GM10266 (cell line): ENCODE results near the gene MPG.

Experiments
- DNase-seq: peaks from one replicate; pipeline ENCODE4 v3.0.0; 2012; ENCODE audit errors: extremely low spot score
- TF ChIP-seq, protein P1 (sequence below): IDR thresholded peaks from 2 replicates; pipeline ENCODE4 v1.5.1; 2012; ENCODE audit warnings: mild to moderate bottlenecking, low read depth; ENCODE audit not compliant: control insufficient read depth, insufficient read depth; ENCODE audit errors: missing control alignments

MPG gene

DNA sequence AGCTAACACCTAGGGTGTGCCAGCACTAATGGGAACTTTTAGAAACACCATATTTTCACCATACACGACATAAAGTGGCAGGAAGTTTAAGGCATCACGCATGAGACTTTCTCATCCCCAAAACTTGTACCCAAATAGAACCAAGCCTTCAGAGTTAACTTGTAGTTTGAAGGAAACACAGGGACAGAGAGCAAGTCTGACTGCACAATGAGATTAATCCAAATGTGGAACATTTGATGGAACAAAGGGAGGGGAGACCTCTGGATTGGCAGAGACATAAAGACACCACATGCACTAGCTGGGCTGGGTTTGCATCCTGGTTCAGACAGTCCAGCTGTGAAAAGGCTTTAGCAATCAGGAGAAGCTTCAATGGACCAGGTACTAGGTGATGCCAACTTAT, 36.3 kb downstream of the MPG start:
- DNase-seq: no peak
- TF ChIP-seq, protein P1, sequence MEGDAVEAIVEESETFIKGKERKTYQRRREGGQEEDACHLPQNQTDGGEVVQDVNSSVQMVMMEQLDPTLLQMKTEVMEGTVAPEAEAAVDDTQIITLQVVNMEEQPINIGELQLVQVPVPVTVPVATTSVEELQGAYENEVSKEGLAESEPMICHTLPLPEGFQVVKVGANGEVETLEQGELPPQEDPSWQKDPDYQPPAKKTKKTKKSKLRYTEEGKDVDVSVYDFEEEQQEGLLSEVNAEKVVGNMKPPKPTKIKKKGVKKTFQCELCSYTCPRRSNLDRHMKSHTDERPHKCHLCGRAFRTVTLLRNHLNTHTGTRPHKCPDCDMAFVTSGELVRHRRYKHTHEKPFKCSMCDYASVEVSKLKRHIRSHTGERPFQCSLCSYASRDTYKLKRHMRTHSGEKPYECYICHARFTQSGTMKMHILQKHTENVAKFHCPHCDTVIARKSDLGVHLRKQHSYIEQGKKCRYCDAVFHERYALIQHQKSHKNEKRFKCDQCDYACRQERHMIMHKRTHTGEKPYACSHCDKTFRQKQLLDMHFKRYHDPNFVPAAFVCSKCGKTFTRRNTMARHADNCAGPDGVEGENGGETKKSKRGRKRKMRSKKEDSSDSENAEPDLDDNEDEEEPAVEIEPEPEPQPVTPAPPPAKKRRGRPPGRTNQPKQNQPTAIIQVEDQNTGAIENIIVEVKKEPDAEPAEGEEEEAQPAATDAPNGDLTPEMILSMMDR: no peak

- TF ChIP-seq, protein P1: no peak
- DNase-seq: no peak
Observed at GRCh38 chr16:116015-116414, 38.0 kb downstream of the MPG start.

- peak; percentile 55 for DNase-seq
- TF ChIP-seq, protein P1: peak; percentile 53
Observed at GRCh38 chr16:117379-118365, 39.6 kb downstream of the MPG start.

DNA sequence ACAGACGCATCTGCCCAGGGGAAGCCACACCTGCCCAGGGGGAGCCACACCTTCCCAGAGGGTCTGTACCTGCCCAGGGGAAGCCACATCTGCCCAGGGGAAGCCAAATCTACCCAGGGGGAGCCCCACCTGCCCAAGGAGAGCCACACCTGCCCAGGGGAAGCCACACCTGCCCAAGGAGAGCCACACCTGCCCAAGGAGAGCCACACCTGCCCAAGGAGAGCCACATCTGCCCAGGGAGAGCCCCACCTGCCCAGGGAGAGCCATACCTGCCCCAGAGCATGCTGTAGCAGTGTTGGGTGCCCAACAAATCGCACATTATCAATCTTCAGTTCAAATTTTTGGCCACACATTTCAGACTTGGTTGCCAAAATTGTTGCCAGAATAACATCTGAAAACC, 40.8 kb downstream of the MPG start:
- no peak for DNase-seq
- TF ChIP-seq, protein P1: no peak

- no peak for DNase-seq
- TF ChIP-seq, protein P1: no peak
Observed at GRCh38 chr16:119295-119694, 41.3 kb downstream of the MPG start.

GRCh38 chr16:119835-120491, 41.9 kb downstream of the MPG start:
- no peak for DNase-seq
- TF ChIP-seq, protein P1: no peak

DNA sequence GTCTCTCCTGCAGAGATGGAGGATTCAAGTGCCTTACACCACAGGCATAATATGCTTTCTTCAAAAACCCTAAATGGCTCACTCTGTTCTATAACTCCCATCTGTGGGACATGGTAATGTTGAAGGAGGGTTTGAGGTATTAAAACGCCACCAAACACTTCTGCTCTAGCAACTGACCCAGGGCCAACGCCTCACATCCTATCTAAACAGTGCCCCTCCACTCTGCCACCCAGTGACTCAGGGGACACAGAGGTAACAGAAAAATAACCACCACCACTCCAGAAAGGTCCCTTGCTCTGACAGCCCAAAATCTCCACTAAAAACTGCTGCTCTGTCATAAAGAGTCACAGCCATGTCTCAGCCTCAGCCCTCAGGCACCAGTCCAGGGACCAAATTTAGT, 42.7 kb downstream of the MPG start:
- DNase-seq: no peak
- TF ChIP-seq, protein P1: no peak
